Adrenal gland (tissue), 12 donors: Measurements from ENCODE around the gene MBLAC1. TPM values are rescaled to one million over a fixed set of nuclear protein-coding genes. Genes with fewer than 3 reads are reported as not detected.

Experiments
- DNase-seq, 7 donors: peaks; one replicate each; pipeline ENCODE4 v3.0.0-alpha.2; 2019 to 2020
- H3K27ac ChIP-seq, 5 donors: fragments of 200-600 bp; sonication (generic) in 4 of 5; 1 replicate in 3 of 5; 2 replicates in 2 of 5; pipeline versions ENCODE4 v1.5.1 to v1.8.0; 2016 to 2020; ENCODE audit warnings: mild to moderate bottlenecking in 1 of 5
- H3K27me3 ChIP-seq: fragments of 200-600 bp; 2 replicates; pipeline ENCODE4 v1.8.0; 2021
- H3K36me3 ChIP-seq, 2 donors: fragments of 200-600 bp; replicated peaks in 1 of 2; 1 replicate in 1 of 2; 2 replicates in 1 of 2; pipeline versions ENCODE4 v1.5.1 to v1.8.0; 2018 to 2022
- H3K4me1 ChIP-seq, 2 donors: fragments of 200-600 bp; replicated peaks in 1 of 2; 1 replicate in 1 of 2; 2 replicates in 1 of 2; pipeline versions ENCODE4 v1.5.1 to v1.8.0; 2018 to 2021
- H3K4me3 ChIP-seq, 4 donors: fragments of 200-600 bp; sonication (generic) in 3 of 4; one replicate each; pipeline ENCODE4 v1.5.1; 2016 to 2018
- H3K9me3 ChIP-seq, 3 donors: fragments of 200-600 bp; sonication (generic) in 1 of 3; replicated peaks in 1 of 3; 1 replicate in 2 of 3; 2 replicates in 1 of 3; pipeline versions ENCODE4 v1.5.1 to v1.8.0; 2016 to 2021
- CTCF ChIP-seq, 6 experiments: fragments of 450-650 bp in 4 of 6; fragments of 200-600 bp in 2 of 6; sonication (generic) in 1 of 6; IDR thresholded peaks; 1 replicate in 5 of 6; 2 replicates in 1 of 6; pipeline versions ENCODE4 v1.5.1 to v1.8.0; 2016 to 2021; ENCODE audit warnings: antibody characterized with exemption in 6 of 6, mild to moderate bottlenecking in 2 of 6, moderate library complexity in 1 of 6
- POLR2A ChIP-seq, 2 donors: fragments of 450-650 bp; IDR thresholded peaks; one replicate each; pipeline ENCODE4 v1.6.1; 2017; ENCODE audit warnings: antibody characterized with exemption in 2 of 2, mild to moderate bottlenecking in 2 of 2, moderate library complexity in 1 of 2
- WGBS, 4 donors: extraction: QIAGEN DNeasy Blood & Tissue Kit in 2 of 4; methylation state at CpG; one replicate each; pipeline versions ENCODE4 v1.1.5 to v1.1.7; 2013 to 2017; 5-methylcytosine and 5-hydroxymethylcytosine counted together
- intact Hi-C, 2 donors: fragments of 100-400 bp; cut with DNase I; formaldehyde crosslinking; loops; one replicate each; pipeline versions ENCODE4 v1.14.1 to v1.15.0; 2022 to 2023
- polyA plus RNA-seq, 3 donors: library from polyadenylated mRNA; stranded (reverse); fragments of 200-250 nt in 2 of 3; fragments of 350-450 nt in 1 of 3; fragmentation: Illumina TruSeq in 1 of 3; extraction: RNeasy Lipid Tissue Mini Kit (QIAGEN cat#74804) in 1 of 3; gene quantifications; one replicate each; pipeline ENCODE4 v1.2.3, GENCODE V29; 2013 to 2014
- total RNA-seq, 9 donors: library from RNA; depleted of rRNA in 4 of 9; stranded (reverse); fragments of >200 nt in 4 of 9; fragments of 120-200 nt in 1 of 9; fragmentation: NEBNext Ultra II Directional in 1 of 9; extraction: Animal tissue kit (Norgen Biotek cat#: 25700) in 1 of 9; gene quantifications; one replicate each; pipeline versions ENCODE4 v1.1.0 to v1.2.4, GENCODE V29; 2013 to 2023
- donor health status: healthy with polysubstance abuse.
- donor health status: Bipolar disorder and iron deficiency.
- donor health status: DM: yes; HTN: yes; CAD: no.
- donor health status: DM: no; HTN: no; CAD: no.
- donor health status: DM: no; HTN: no; CAD: no.
- donor health status: DM: yes; HTN: yes; CAD: no.

Gene MBLAC1
- total and polyA plus RNA-seq, 12 donors = 0.38 to 7.0 (median 3.4) TPM

GRCh38 chr7:100156331-100157068 is 29.7 kb downstream of the MBLAC1 start:
- H3K27ac ChIP-seq = peak overlapping the region in 1 of 5 donors; percentile 90
- H3K27me3 ChIP-seq = no peaks in the 10 kb centered on the region
- 80 to 82% (median 82%) methylated on average over 15 to 16 of the region's 16 CpGs for WGBS, 4 donors

GRCh38 chr7:100157069-100157333 is 30.2 kb downstream of the MBLAC1 start:
- H3K9me3 ChIP-seq = no peaks in the 10 kb centered on the region
- H3K27me3 ChIP-seq = no peaks in the 10 kb centered on the region
- no peak for DNase-seq
- peaks cover 3 to 17% of the 10 kb centered on the region in 2 donors for H3K4me1 ChIP-seq
- intact Hi-C loops = loop anchor here in 1 of 2 donors (10.0 kb wide), 1 partner anchor 58 kb away; the partner anchor contains the start of gene PVRIG
- H3K36me3 ChIP-seq = peaks cover 0 to 36% of the 10 kb centered on the region in 2 donors
- TF ChIP-seq CTCF (IDR thresholded peaks at IDR 0.05) (no peak), POLR2A (IDR thresholded peaks at IDR 0.05) (no peak)
- peak overlapping the region in 1 of 4 donors; percentile 83 for H3K4me3 ChIP-seq
- WGBS, 4 donors = 70 to 88% (median 79%) methylated on average over 4 to 5 of the region's 5 CpGs
- peak overlapping the region in 2 of 5 donors; percentile 79 to 90 for H3K27ac ChIP-seq

More at GRCh38 chr7:100156331-100157068, 29.7 kb downstream of the MBLAC1 start:
- no peaks in the 10 kb centered on the region for H3K9me3 ChIP-seq
- TF ChIP-seq CTCF (IDR thresholded peaks at IDR 0.05) = no peak
- no peak for TF ChIP-seq POLR2A (IDR thresholded peaks at IDR 0.05)
- H3K4me1 ChIP-seq = peaks cover 3 to 17% of the 10 kb centered on the region in 2 donors
- H3K4me3 ChIP-seq = peak overlapping the region in 1 of 4 donors; percentile 83
- no peak for DNase-seq
- intact Hi-C loops = loop anchor here in 1 of 2 donors (10.0 kb wide), 1 partner anchor 58 kb away; the partner anchor contains the start of gene PVRIG
- H3K36me3 ChIP-seq = peaks cover 0 to 36% of the 10 kb centered on the region in 2 donors

- Histone ChIP-seq H3K4me3 (peak overlapping the region; percentile 36 to 92 (median 85)), H3K9me3 (no peaks in the 10 kb centered on the region), H3K36me3 (peaks cover 0 to 36% of the 10 kb centered on the region in 2 donors), H3K27ac (peak overlapping the region; percentile 53 to 90 (median 79)), H3K27me3 (no peaks in the 10 kb centered on the region), H3K4me1 (peaks cover 3 to 17% of the 10 kb centered on the region in 2 donors)
- DNase-seq = peak in 6 of 7 donors; percentile 59 to 88 (median 75)
- no peak for TF ChIP-seq POLR2A (IDR thresholded peaks at IDR 0.05)
- TF ChIP-seq CTCF (IDR thresholded peaks at IDR 0.05) = peak in 1 of 6 experiments; percentile 7
- WGBS, 4 donors = 14 to 31% (median 16%) methylated on average over 13 to 32 of the region's 32 CpGs
- intact Hi-C loops = loop anchor here in 1 of 2 donors (10.0 kb wide), 1 partner anchor 57 kb away; the partner anchor contains the start of gene PVRIG
Measured at GRCh38 chr7:100157334-100158228, 30.8 kb downstream of the MBLAC1 start.
